GM19467 (cell line): ENCODE results near the gene RFK.
"Not testable (repeated sequence)": the region's sequence is repeated elsewhere in the genome, so short reads cannot be mapped to it uniquely, and the experiment has no call there.

Source experiments
- ATAC-seq: cut with Tn5 transposase; IDR thresholded peaks from one replicate; pipeline ENCODE4 v1.9.1; 2021; ENCODE audit warnings: mild to moderate bottlenecking, moderate library complexity; ENCODE audit not compliant: unreplicated experiment

The RFK gene

GRCh38 chr9:76372336-76372735 is 21.9 kb downstream of the RFK start:
- no peak for ATAC-seq

- no peak for ATAC-seq
Observed at GRCh38 chr9:76371901-76372300, 22.3 kb downstream of the RFK start.

GRCh38 chr9:76370396-76371023 is 23.7 kb downstream of the RFK start:
- no peak for ATAC-seq

- no peak for ATAC-seq
Observed at GRCh38 chr9:76369583-76369982, 24.6 kb downstream of the RFK start.

GRCh38 chr9:76366275-76366674 is 28.0 kb downstream of the RFK start:
- ATAC-seq = no peak

GRCh38 chr9:76365028-76365427 is 29.2 kb downstream of the RFK start:
- ATAC-seq = no peak

- ATAC-seq = no peak
Observed at GRCh38 chr9:76363032-76363395, 31.2 kb downstream of the RFK start.

GRCh38 chr9:76362332-76363031 is 31.7 kb downstream of the RFK start:
- ATAC-seq = not testable (repeated sequence)

GRCh38 chr9:76359766-76360165 is 34.5 kb downstream of the RFK start:
- no peak for ATAC-seq

GRCh38 chr9:76359365-76359764 is 34.9 kb downstream of the RFK start:
- no peak for ATAC-seq

GRCh38 chr9:76358628-76359280 is 35.5 kb downstream of the RFK start:
- ATAC-seq = no peak

- no peak for ATAC-seq
Observed at GRCh38 chr9:76357555-76357954, 36.7 kb downstream of the RFK start.

- ATAC-seq = no peak
Observed at GRCh38 chr9:76355886-76356285, 38.3 kb downstream of the RFK start.

- no peak for ATAC-seq
Observed at GRCh38 chr9:76354221-76354620, 40.0 kb downstream of the RFK start.

GRCh38 chr9:76353280-76353679 is 40.9 kb downstream of the RFK start:
- no peak for ATAC-seq

GRCh38 chr9:76352026-76352620 is 42.1 kb downstream of the RFK start:
- no peak for ATAC-seq

GRCh38 chr9:76351006-76351405 is 43.2 kb downstream of the RFK start:
- ATAC-seq = no peak

- no peak for ATAC-seq
Observed at GRCh38 chr9:76349865-76350264, 44.4 kb downstream of the RFK start.

GRCh38 chr9:76342858-76343257 is 51.4 kb downstream of the RFK start:
- ATAC-seq = no peak

GRCh38 chr9:76342201-76342600 is 52.0 kb downstream of the RFK start:
- ATAC-seq = no peak

- no peak for ATAC-seq
Observed at GRCh38 chr9:76341616-76342015, 52.6 kb downstream of the RFK start.

- no peak for ATAC-seq
Observed at GRCh38 chr9:76338418-76338817, 55.8 kb downstream of the RFK start.
